AG09319 (cell line): Measurements from ENCODE around the gene GJD2.

Source experiments
- DNase-seq: peaks from one replicate; pipeline ENCODE4 v3.0.0-alpha.2; 2010; ENCODE audit warnings: low read depth; ENCODE audit errors: extremely low read depth
- TF ChIP-seq, protein P1 (sequence below): IDR thresholded peaks from 2 replicates; pipeline ENCODE4 v1.5.1; 2011; ENCODE audit warnings: low read depth, mild to moderate bottlenecking, inconsistent platforms, low read length, moderate library complexity

Gene GJD2

DNA sequence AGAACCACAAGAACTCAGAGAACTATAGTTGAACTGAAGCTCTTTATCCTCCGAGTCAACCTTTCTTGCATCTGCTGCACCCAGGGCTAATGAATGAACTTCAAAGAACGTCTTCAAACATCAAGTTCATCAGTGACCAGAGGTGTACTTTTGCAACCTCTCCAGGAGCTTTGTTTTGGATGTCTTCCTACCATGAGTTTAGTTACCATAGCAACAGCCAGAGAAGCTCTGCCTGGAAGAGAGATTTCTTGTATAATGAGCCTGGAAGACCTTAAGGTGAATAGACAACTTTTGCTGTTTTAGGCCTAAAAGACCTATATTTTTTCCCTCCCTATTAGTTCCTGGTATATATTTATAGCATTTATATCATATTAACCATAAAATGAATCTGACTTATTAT, 31.4 kb upstream of the GJD2 start:
- DNase-seq = no peak

DNA sequence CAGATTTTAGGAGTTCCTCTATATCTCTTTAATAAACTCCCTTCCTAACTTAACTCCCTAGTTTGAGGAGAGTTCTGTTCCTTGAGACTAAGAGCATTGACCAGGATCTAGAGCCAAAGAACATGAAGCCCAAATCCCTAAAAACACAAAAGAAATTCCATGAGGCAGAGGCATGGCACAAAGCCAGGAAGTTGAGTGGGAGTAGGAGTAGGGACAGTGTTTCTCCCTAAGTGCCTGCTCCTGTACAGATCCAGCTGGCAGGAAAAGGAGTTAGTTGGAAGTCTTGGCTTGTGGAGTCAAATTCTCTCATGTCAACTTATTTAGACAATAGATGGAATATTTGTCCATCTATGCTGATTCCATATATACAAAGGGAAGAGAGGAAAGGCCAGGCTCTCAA, 29.2 kb upstream of the GJD2 start:
- no peak for DNase-seq
- TF ChIP-seq, protein P1, sequence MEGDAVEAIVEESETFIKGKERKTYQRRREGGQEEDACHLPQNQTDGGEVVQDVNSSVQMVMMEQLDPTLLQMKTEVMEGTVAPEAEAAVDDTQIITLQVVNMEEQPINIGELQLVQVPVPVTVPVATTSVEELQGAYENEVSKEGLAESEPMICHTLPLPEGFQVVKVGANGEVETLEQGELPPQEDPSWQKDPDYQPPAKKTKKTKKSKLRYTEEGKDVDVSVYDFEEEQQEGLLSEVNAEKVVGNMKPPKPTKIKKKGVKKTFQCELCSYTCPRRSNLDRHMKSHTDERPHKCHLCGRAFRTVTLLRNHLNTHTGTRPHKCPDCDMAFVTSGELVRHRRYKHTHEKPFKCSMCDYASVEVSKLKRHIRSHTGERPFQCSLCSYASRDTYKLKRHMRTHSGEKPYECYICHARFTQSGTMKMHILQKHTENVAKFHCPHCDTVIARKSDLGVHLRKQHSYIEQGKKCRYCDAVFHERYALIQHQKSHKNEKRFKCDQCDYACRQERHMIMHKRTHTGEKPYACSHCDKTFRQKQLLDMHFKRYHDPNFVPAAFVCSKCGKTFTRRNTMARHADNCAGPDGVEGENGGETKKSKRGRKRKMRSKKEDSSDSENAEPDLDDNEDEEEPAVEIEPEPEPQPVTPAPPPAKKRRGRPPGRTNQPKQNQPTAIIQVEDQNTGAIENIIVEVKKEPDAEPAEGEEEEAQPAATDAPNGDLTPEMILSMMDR = no peak

More for the DNA sequence above, 31.4 kb upstream of the GJD2 start:
- TF ChIP-seq, protein P1 = no peak

DNA sequence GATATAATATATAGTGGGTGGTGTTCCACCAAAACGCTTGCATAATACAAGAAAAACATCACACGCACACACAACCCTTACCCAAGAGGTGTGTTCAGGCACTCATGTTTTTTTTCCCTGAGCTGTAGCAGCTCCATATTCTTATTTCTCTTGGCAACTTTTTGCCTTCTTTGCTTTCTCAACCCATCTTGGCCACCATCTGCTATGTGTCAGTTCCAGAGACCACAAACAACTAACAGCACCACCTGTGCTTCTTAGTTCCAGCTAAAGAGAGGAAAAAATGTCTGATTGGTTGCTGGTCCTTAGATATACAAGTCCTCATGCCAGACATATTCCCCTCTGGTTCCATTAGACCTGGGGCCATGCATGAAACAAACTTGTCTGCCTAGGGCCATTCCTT, 28.6 kb upstream of the GJD2 start:
- TF ChIP-seq, protein P1 = no peak
- no peak for DNase-seq

DNA sequence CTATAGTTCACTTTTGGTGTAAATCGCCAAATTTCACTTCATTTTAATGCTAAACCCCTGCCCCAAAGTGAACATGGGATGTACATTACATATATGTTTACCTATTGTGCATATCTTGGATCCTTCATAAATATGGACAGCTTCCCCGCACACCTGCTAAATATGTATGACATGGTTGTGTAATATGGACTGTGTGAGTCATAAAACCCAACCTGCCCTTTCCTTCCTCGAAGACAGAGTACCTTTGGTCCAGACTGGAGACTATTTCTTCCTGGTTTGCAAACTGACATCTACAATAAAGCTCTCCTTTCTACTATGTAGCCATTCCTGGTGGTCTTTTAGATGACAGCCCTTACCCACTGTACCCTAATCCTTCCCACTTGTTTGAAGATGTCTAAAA, 28.1 kb upstream of the GJD2 start:
- TF ChIP-seq, protein P1 = no peak
- no peak for DNase-seq

DNA sequence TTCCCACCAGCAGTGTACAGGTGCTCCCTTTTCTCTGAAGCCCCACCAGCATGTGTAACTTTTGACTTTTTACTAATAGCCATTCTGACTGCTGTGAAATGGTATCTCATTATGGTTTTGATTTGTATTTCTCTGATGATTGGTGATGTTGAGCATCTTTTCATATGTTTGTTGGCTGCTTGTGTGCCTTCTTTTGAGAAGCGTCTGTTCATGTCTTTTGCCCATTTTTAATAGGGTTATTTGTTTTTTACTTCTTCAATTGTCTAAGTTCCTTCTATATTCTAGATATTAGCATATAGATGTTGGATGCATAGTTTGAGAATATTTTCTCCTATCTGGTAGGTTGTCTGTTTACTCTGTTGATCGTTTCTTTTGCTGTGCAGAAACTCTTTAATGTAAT, 25.9 kb upstream of the GJD2 start:
- DNase-seq = no peak
- TF ChIP-seq, protein P1 = no peak

DNA sequence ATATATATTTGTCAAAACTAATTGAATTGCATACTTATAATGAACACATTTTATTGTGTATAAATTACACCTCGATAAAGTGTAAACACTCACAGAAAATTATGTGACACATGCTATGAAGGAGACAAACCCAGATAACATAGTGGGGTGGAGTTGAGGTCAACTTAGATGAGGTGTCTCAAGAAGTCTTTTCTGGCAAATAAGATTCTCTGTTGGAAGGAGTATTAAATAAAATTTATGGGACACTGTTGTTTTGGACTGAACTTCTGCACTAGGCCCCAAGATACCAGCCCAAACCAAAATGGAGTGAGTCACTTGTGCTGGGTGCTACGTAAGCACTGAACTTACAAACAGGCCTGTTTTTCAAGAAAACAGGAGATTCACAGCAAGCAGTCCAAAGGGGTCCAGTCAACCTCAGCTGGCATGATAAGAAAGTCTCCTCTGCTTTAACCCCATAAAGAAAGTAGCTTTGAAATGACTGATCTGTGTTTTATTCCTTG, 21.9 kb upstream of the GJD2 start:
- TF ChIP-seq, protein P1 = no peak
- DNase-seq = no peak

DNA sequence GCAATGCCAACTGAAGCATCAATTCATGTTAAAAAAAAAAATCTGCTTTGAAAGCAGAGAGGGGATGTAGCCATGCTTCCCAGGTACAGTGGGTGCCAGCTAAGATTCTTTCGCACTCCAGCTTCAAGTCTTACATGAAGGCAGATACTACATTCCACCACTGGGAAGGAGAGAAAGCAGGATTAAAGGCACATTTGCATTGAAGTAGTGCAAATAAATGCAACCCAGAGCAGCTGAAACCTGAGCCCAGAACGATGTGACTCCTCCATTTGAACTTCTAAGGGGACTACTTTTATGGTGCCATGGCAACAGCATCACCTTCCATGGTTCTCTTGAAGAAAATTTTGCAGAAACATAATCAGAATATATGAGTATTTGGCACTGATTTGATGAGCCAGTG, 19.1 kb upstream of the GJD2 start:
- DNase-seq = no peak

More for the DNA sequence above, 19.1 kb upstream of the GJD2 start:
- TF ChIP-seq, protein P1 = no peak
